K562 (cell line): ENCODE results near the gene ABCC12. TPM values are rescaled to one million over a fixed set of nuclear protein-coding genes. Genes with fewer than 3 reads are reported as not detected.

Source experiments
- BCL6 ChIP-seq: fragments of 250-450 bp; sonication (Bioruptor Pico); IDR thresholded peaks from 2 replicates; pipeline ENCODE4 v1.4.0; 2020
- CBFB ChIP-seq: sonication (generic); formaldehyde crosslinking; IDR thresholded peaks from 2 replicates; pipeline ENCODE4 v1.4.0; 2020; ENCODE audit warnings: mild to moderate bottlenecking, missing genetic modification reagents
- CTBP1 ChIP-seq: fragments of 450-650 bp; IDR thresholded peaks from 2 replicates; pipeline ENCODE4 v1.6.1; 2016; ENCODE audit warnings: borderline replicate concordance
- HNRNPLL ChIP-seq: fragments of 200-400 bp; formaldehyde crosslinking; IDR thresholded peaks from 2 replicates; pipeline ENCODE4 v1.6.1; 2017; ENCODE audit warnings: low read length, low read depth, mild to moderate bottlenecking; ENCODE audit not compliant: poor library complexity, severe bottlenecking
- HSF4 ChIP-seq: fragments of 250-450 bp; sonication (Bioruptor Pico); IDR thresholded peaks from 2 replicates; pipeline ENCODE4 v2.1.2; 2022; ENCODE audit warnings: mild to moderate bottlenecking, moderate library complexity, borderline replicate concordance
- MAFG ChIP-seq: fragments of 450-650 bp; conservative IDR thresholded peaks from 2 replicates; pipeline ENCODE4 v1.6.1; 2016; ENCODE audit warnings: missing genetic modification characterization, missing compliant biosample characterization
- MCM7 ChIP-seq, 2 experiments: fragments of 450-650 bp; IDR thresholded peaks; 2 replicates each; pipeline ENCODE4 v1.6.1; 2016 to 2018
- MYC ChIP-seq, 2 experiments: fragments of 250-450 bp in 1 of 2; sonication (Bioruptor Pico) in 1 of 2; IDR thresholded peaks; 2 replicates each; pipeline versions ENCODE4 v1.5.1 to v1.6.1; 2012 to 2021; ENCODE audit warnings: low read depth in 2 of 2, borderline replicate concordance in 1 of 2, improper control_type of control experiment in 1 of 2, low read length in 1 of 2, mild to moderate bottlenecking in 1 of 2, moderate library complexity in 1 of 2
- NFRKB ChIP-seq: fragments of 450-650 bp; IDR thresholded peaks from 2 replicates; pipeline ENCODE4 v1.6.1; 2016; ENCODE audit warnings: low read depth
- POLR2A ChIP-seq: fragments of 450-650 bp; conservative IDR thresholded peaks from 2 replicates; pipeline ENCODE4 v1.6.1; 2016
- RBM14 ChIP-seq: fragments of 200-400 bp; formaldehyde crosslinking; IDR thresholded peaks from 2 replicates; pipeline ENCODE4 v1.6.1; 2018; ENCODE audit warnings: low read depth, mild to moderate bottlenecking, low read length, moderate library complexity, borderline replicate concordance; ENCODE audit not compliant: insufficient read depth
- SMAD3 ChIP-seq: fragments of 450-650 bp; formaldehyde crosslinking; conservative IDR thresholded peaks from 2 replicates; pipeline ENCODE4 v1.4.0; 2020; ENCODE audit warnings: mild to moderate bottlenecking
- STAT5B ChIP-seq: fragments of 250-450 bp; sonication (Bioruptor Pico); IDR thresholded peaks from 2 replicates; pipeline ENCODE4 v1.8.0; 2021; ENCODE audit warnings: mild to moderate bottlenecking, inconsistent platforms
- TRIM24 ChIP-seq, 2 experiments: fragments of 450-650 bp; IDR thresholded peaks; 2 replicates each; pipeline ENCODE4 v1.6.1; 2016
- ZNF384 ChIP-seq: IDR thresholded peaks from 2 replicates; pipeline ENCODE4 v1.6.1; 2012; ENCODE audit warnings: low read depth, low read length, improper control_type of control experiment
- ZNF449 ChIP-seq: fragments of 250-450 bp; sonication (Bioruptor Pico); IDR thresholded peaks from 2 replicates; pipeline ENCODE4 v1.8.0; 2022; ENCODE audit warnings: moderate library complexity, mild to moderate bottlenecking, inconsistent platforms
- ZNF764 ChIP-seq: fragments of 250-450 bp; sonication (Bioruptor Pico); IDR thresholded peaks from 2 replicates; pipeline ENCODE4 v1.4.0; 2020; ENCODE audit warnings: low read depth, mild to moderate bottlenecking, moderate library complexity
- polyA plus RNA-seq, 8 experiments: library from polyadenylated mRNA; depleted of rRNA in 4 of 8; stranded (reverse) in 5 of 8; unstranded in 3 of 8; fragments of >200 nt; fragmentation: Nextera tagmentation in 2 of 8; fragmentation: Illumina TruSeq in 1 of 8; extraction: Ambion mirVana in 2 of 8; extraction: Trizol in 1 of 8; gene quantifications; 2 replicates each; pipeline versions ENCODE4 v1.2.1 to v1.2.3, GENCODE V29; 2011 to 2014; ENCODE audit warnings: inconsistent platforms in 1 of 8, missing spikeins in 1 of 8
- total RNA-seq, 7 experiments: library from RNA; depleted of rRNA in 6 of 7; stranded (reverse); fragments of >200 nt in 6 of 7; fragmentation: Illumina TruSeq in 2 of 7; extraction: Trizol in 2 of 7; gene quantifications; 2 replicates each; pipeline versions ENCODE4 v1.2.1 to v1.2.3, GENCODE V29; 2011 to 2021; ENCODE audit warnings: low replicate concordance in 1 of 7
- TF ChIP-seq, protein P1 (sequence below), 2 experiments: fragments of 450-650 bp in 1 of 2; sonication (generic) in 1 of 2; formaldehyde crosslinking in 1 of 2; IDR thresholded peaks in 1 of 2; conservative IDR thresholded peaks in 1 of 2; 2 replicates each; pipeline versions ENCODE4 v1.6.1 to v1.8.1; 2016 to 2023; ENCODE audit warnings: mild to moderate bottlenecking in 2 of 2, moderate library complexity in 2 of 2, inconsistent platforms in 1 of 2, missing genetic modification reagents in 1 of 2
- TF ChIP-seq, protein P2 (sequence below): sonication (generic); formaldehyde crosslinking; IDR thresholded peaks from 2 replicates; pipeline ENCODE4 v1.4.0; 2020; ENCODE audit warnings: mild to moderate bottlenecking, missing genetic modification reagents
- TF ChIP-seq, protein P3 (sequence below), 2 experiments: IDR thresholded peaks; 2 replicates each; pipeline ENCODE4 v1.6.1; 2012; ENCODE audit warnings: improper control_type of control experiment in 2 of 2, low read depth in 2 of 2, low read length in 2 of 2, borderline replicate concordance in 1 of 2

ABCC12 gene
- total and polyA plus RNA-seq, 9 of the 15 experiments (the other 6 are each of a cell fraction or from before 2014, with no cell fraction given): not detected

- TF ChIP-seq, protein P1, sequence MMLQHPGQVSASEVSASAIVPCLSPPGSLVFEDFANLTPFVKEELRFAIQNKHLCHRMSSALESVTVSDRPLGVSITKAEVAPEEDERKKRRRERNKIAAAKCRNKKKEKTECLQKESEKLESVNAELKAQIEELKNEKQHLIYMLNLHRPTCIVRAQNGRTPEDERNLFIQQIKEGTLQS (IDR thresholded peaks at IDR 0.05): peak; percentile 94
- TF ChIP-seq, protein P1 (CRISPR knock-in tag; conservative IDR thresholded peaks at IDR 0.05): no peak
- TF ChIP-seq, protein P2, sequence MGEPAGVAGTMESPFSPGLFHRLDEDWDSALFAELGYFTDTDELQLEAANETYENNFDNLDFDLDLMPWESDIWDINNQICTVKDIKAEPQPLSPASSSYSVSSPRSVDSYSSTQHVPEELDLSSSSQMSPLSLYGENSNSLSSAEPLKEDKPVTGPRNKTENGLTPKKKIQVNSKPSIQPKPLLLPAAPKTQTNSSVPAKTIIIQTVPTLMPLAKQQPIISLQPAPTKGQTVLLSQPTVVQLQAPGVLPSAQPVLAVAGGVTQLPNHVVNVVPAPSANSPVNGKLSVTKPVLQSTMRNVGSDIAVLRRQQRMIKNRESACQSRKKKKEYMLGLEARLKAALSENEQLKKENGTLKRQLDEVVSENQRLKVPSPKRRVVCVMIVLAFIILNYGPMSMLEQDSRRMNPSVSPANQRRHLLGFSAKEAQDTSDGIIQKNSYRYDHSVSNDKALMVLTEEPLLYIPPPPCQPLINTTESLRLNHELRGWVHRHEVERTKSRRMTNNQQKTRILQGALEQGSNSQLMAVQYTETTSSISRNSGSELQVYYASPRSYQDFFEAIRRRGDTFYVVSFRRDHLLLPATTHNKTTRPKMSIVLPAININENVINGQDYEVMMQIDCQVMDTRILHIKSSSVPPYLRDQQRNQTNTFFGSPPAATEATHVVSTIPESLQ: no peak
- TF ChIP-seq ZNF384 (no peak), RBM14 (no peak), MCM7 (IDR thresholded peaks at IDR 0.05) (no peak), HSF4 (CRISPR knock-in tag) (no peak), CTBP1 (peak; percentile 70), BCL6 (CRISPR knock-in tag) (no peak), CBFB (CRISPR knock-in tag) (no peak), HNRNPLL (no peak), ZNF764 (no peak), MYC (IDR thresholded peaks at IDR 0.05; ENCODE audit: low read depth, low read length) (no peak), MYC (CRISPR knock-in tag; IDR thresholded peaks at IDR 0.05; ENCODE audit: borderline replicate concordance, low read depth) (no peak), TRIM24 (IDR thresholded peaks at IDR 0.05) (peak; percentile 23 to 53; a peak in 1 of 4 replicates), STAT5B (CRISPR knock-in tag) (no peak), MAFG (tag) (peak; percentile 97), ZNF449 (CRISPR knock-in tag) (no peak), SMAD3 (CRISPR knock-in tag) (no peak), NFRKB (no peak), POLR2A (no peak)
- TF ChIP-seq, protein P3, sequence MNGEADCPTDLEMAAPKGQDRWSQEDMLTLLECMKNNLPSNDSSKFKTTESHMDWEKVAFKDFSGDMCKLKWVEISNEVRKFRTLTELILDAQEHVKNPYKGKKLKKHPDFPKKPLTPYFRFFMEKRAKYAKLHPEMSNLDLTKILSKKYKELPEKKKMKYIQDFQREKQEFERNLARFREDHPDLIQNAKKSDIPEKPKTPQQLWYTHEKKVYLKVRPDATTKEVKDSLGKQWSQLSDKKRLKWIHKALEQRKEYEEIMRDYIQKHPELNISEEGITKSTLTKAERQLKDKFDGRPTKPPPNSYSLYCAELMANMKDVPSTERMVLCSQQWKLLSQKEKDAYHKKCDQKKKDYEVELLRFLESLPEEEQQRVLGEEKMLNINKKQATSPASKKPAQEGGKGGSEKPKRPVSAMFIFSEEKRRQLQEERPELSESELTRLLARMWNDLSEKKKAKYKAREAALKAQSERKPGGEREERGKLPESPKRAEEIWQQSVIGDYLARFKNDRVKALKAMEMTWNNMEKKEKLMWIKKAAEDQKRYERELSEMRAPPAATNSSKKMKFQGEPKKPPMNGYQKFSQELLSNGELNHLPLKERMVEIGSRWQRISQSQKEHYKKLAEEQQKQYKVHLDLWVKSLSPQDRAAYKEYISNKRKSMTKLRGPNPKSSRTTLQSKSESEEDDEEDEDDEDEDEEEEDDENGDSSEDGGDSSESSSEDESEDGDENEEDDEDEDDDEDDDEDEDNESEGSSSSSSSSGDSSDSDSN (IDR thresholded peaks at IDR 0.05; ENCODE audit: borderline replicate concordance in 1 of 2, low read depth in 2 of 2, low read length in 2 of 2): no peak
Measured at GRCh38 chr16:48123104-48123788, 32.5 kb downstream of the ABCC12 start (continued).
